Endothelial cell of umbilical vein (primary cell): Measurements from ENCODE around the gene RRM2. TPM values are rescaled to one million over a fixed set of nuclear protein-coding genes. Genes with fewer than 3 reads are reported as not detected.

Source experiments
- BruUV-seq: library from RNA; stranded (reverse); fragments of 400-500 nt; replicated peaks from 2 replicates; lab custom pipeline; 2021; lab: Mats Ljungman, UMichigan
- CTCF ChIA-PET: fragments of 300-600, 350-600 bp; sonication (Branson Sonifier 250); formaldehyde crosslinking; loops from one replicate; lab custom pipeline; 2021; ENCODE audit warnings: antibody characterized with exemption, inconsistent platforms; lab: Charles Lee
- POLR2A ChIA-PET: fragments of 300-600, 350-600 bp; sonication (Branson Sonifier 250); formaldehyde crosslinking; loops from one replicate; lab custom pipeline; 2021; ENCODE audit warnings: antibody characterized with exemption, inconsistent platforms; lab: Charles Lee
- DNase-seq: peaks from one replicate; pipeline ENCODE4 v3.0.0-alpha.2; 2011; ENCODE audit warnings: low read depth, low spot score
- FAIRE-seq: peaks from 2 replicates; lab custom pipeline; 2011; peaks lifted over from hg19 to GRCh38; lab: Jason Lieb, UNC
- H2AFZ ChIP-seq: 2 replicates; pipeline ENCODE4 v1.6.0; 2012; ENCODE audit warnings: low read depth, low read length, control low read depth, inconsistent platforms
- H3K27ac ChIP-seq: 2 replicates; pipeline ENCODE4 v1.5.1; 2011; ENCODE audit warnings: low read depth, mild to moderate bottlenecking, control low read depth, low read length, moderate library complexity; ENCODE audit not compliant: insufficient read depth
- H3K27me3 ChIP-seq, 2 experiments: 2 replicates each; pipeline versions ENCODE4 v1.6.0 to v1.6.1; 2011; ENCODE audit warnings: low read length in 2 of 2, mixed read lengths in 1 of 2; ENCODE audit not compliant: control insufficient read depth in 2 of 2, insufficient read depth in 2 of 2
- H3K36me3 ChIP-seq, 2 experiments: 2 replicates in 1 of 2; 3 replicates in 1 of 2; pipeline ENCODE4 v1.5.1; 2011; ENCODE audit warnings: low read length in 2 of 2, mild to moderate bottlenecking in 1 of 2, moderate library complexity in 1 of 2; ENCODE audit not compliant: control insufficient read depth in 2 of 2, insufficient read depth in 2 of 2; ENCODE audit errors: extremely low read depth in 1 of 2
- H3K4me1 ChIP-seq: 3 replicates; pipeline ENCODE4 v1.5.1; 2011; ENCODE audit warnings: mild to moderate bottlenecking, low read length; ENCODE audit not compliant: control insufficient read depth, insufficient read depth; ENCODE audit errors: extremely low read depth
- H3K4me2 ChIP-seq: 2 replicates; pipeline ENCODE4 v1.6.1; 2011; ENCODE audit warnings: low read length, control low read depth, mixed read lengths; ENCODE audit not compliant: insufficient read depth
- H3K4me3 ChIP-seq, 3 experiments: fragments of 200-600 bp in 1 of 3; sonication (generic), shearing (Covaris generic) in 1 of 3; replicated peaks in 1 of 3; 2 replicates each; pipeline ENCODE4 v1.5.1; 2011 to 2016; ENCODE audit warnings: control low read depth in 3 of 3, low read length in 3 of 3, mild to moderate bottlenecking in 2 of 3, inconsistent platforms in 1 of 3, low read depth in 1 of 3, moderate library complexity in 1 of 3; ENCODE audit not compliant: insufficient read depth in 1 of 3
- H3K79me2 ChIP-seq: 2 replicates; pipeline ENCODE4 v1.6.0; 2012; ENCODE audit warnings: low read length, inconsistent platforms; ENCODE audit not compliant: control insufficient read depth, insufficient read depth
- H3K9ac ChIP-seq: replicated peaks from 2 replicates; pipeline ENCODE3; 2011; ENCODE audit warnings: low read length, control low read depth; ENCODE audit not compliant: insufficient read depth; ENCODE audit errors: extremely low read depth
- H3K9me1 ChIP-seq: replicated peaks from 3 replicates; pipeline ENCODE4 v1.6.0; 2011; ENCODE audit warnings: mild to moderate bottlenecking, low read length; ENCODE audit not compliant: control insufficient read depth, insufficient read depth; ENCODE audit errors: extremely low read depth
- H3K9me3 ChIP-seq: replicated peaks from 2 replicates; pipeline ENCODE4 v1.5.1; 2012; ENCODE audit warnings: low read length, inconsistent platforms; ENCODE audit not compliant: control insufficient read depth, insufficient read depth
- H4K20me1 ChIP-seq: replicated peaks from 2 replicates; pipeline ENCODE3; 2011; ENCODE audit warnings: mild to moderate bottlenecking, low read length; ENCODE audit not compliant: control insufficient read depth, insufficient read depth; ENCODE audit errors: extremely low read depth
- EZH2 ChIP-seq: IDR thresholded peaks from 2 replicates; pipeline ENCODE4 v1.6.1; 2012; ENCODE audit warnings: borderline replicate concordance, low read depth, mild to moderate bottlenecking, moderate library complexity, low read length, inconsistent platforms; ENCODE audit not compliant: severe bottlenecking
- FOS ChIP-seq: IDR thresholded peaks from 2 replicates; pipeline ENCODE4 v1.6.1; 2011; ENCODE audit warnings: mild to moderate bottlenecking, low read length, moderate library complexity, borderline replicate concordance; ENCODE audit not compliant: insufficient read depth
- GATA2 ChIP-seq: IDR thresholded peaks from 2 replicates; pipeline ENCODE4 v1.7.0; 2011; ENCODE audit warnings: low read depth, mild to moderate bottlenecking, moderate library complexity, mixed read lengths, low read length; ENCODE audit not compliant: insufficient read length, insufficient read depth
- MYC ChIP-seq: IDR thresholded peaks from one replicate; pipeline ENCODE4 v1.6.1; 2011; ENCODE audit warnings: mild to moderate bottlenecking, low read depth, low read length
- dilution Hi-C: fragments of 300-500 bp; cut with MboI; formaldehyde crosslinking; loops from one replicate; pipeline ENCODE4 v1.15.0; 2019; ENCODE audit warnings: low sequenced_read_pairs; ENCODE audit not compliant: extremely low pct_ligation_motif_present
- intact Hi-C: fragments of 100-400 bp; cut with micrococcal nuclease; formaldehyde crosslinking; loops from one replicate; pipeline ENCODE4 v1.10.0; 2022
- polyA plus RNA-seq, 4 experiments: library from polyadenylated mRNA; depleted of rRNA in 3 of 4; stranded (reverse) in 3 of 4; unstranded in 1 of 4; fragments of >200 nt; gene quantifications; 2 replicates each; pipeline versions ENCODE4 v1.2.1 to v1.2.3, GENCODE V29; 2011 to 2012; ENCODE audit warnings: missing spikeins in 1 of 4
- total RNA-seq: library from RNA; stranded (reverse); gene quantifications from 2 replicates; pipeline ENCODE4 v1.2.3, GENCODE V29; 2021
- TF ChIP-seq, protein P1 (sequence below): IDR thresholded peaks from 2 replicates; pipeline ENCODE4 v1.6.1; 2011; ENCODE audit not compliant: insufficient read depth, insufficient read length

Gene RRM2
- total and polyA plus RNA-seq, 2 donors (not counting 3 experiments of a cell fraction or from before 2014, with no cell fraction given): 40.9 to 246 TPM

- FAIRE-seq: no peak
- no peak overlapping the region for H3K4me2 ChIP-seq
- peaks cover 46 to 50% of the 10 kb centered on the region in 2 experiments for H3K27me3 ChIP-seq
Measured at GRCh38 chr2:10087360-10087759, 35.2 kb upstream of the RRM2 start.

GRCh38 chr2:10089565-10090190, 32.9 kb upstream of the RRM2 start:
- CTCF ChIA-PET: interaction anchor here (0.9 to 20.2 kb wide), 4 partner anchors 7 to 345 kb away, joined by 3 to 485 read pairs (median 10); partner anchors contain the start of gene CYS1
- intact Hi-C loops (no loop called here), dilution Hi-C loops (no loop called here)
- no peaks in the 10 kb centered on the region for H4K20me1 ChIP-seq
- no peaks in the 10 kb centered on the region for H3K4me1 ChIP-seq
- FAIRE-seq: peak; percentile 44
- no TSS peak for BruUV-seq
- H3K27ac ChIP-seq: no peak overlapping the region
- H3K36me3 ChIP-seq: no peaks in the 10 kb centered on the region
- H3K9me3 ChIP-seq: no peaks in the 10 kb centered on the region
- H3K4me3 ChIP-seq: no peak overlapping the region
- H3K27me3 ChIP-seq: peaks cover 29 to 38% of the 10 kb centered on the region in 2 experiments
- H3K79me2 ChIP-seq: no peaks in the 10 kb centered on the region
- H3K4me2 ChIP-seq: no peak overlapping the region
- TF ChIP-seq, protein P1, sequence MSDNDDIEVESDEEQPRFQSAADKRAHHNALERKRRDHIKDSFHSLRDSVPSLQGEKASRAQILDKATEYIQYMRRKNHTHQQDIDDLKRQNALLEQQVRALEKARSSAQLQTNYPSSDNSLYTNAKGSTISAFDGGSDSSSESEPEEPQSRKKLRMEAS: no peak
- TF ChIP-seq GATA2: no peak
- TF ChIP-seq EZH2: no peak
- TF ChIP-seq MYC: no peak
- POLR2A ChIA-PET: no interaction called here
- no peak overlapping the region for H2AFZ ChIP-seq
- no peak overlapping the region for H3K9ac ChIP-seq
- DNase-seq: no peak
- H3K9me1 ChIP-seq: no peaks in the 10 kb centered on the region

More at GRCh38 chr2:10087360-10087759, 35.2 kb upstream of the RRM2 start:
- TF ChIP-seq FOS (no peak), MYC (no peak), GATA2 (no peak)
- Histone ChIP-seq H3K9me1 (no peaks in the 10 kb centered on the region), H3K4me3 (no peak overlapping the region), H3K9ac (no peak overlapping the region), H3K27ac (no peak overlapping the region), H2AFZ (no peak overlapping the region), H3K9me3 (no peaks in the 10 kb centered on the region), H3K36me3 (no peaks in the 10 kb centered on the region), H3K4me1 (no peaks in the 10 kb centered on the region), H4K20me1 (no peaks in the 10 kb centered on the region), H3K79me2 (no peaks in the 10 kb centered on the region)
- dilution Hi-C loops (no loop called here), intact Hi-C loops (no loop called here)
- ChIA-PET POLR2A (no interaction called here), CTCF (interaction anchor here (1.6 to 20.2 kb wide), 4 partner anchors 10 to 348 kb away, joined by 4 to 485 read pairs (median 11); no protein-coding TSS in a partner anchor)
- DNase-seq: no peak
- no TSS peak for BruUV-seq
